Measurements from ENCODE around the gene WDR33.

WDR33 gene

DNA sequence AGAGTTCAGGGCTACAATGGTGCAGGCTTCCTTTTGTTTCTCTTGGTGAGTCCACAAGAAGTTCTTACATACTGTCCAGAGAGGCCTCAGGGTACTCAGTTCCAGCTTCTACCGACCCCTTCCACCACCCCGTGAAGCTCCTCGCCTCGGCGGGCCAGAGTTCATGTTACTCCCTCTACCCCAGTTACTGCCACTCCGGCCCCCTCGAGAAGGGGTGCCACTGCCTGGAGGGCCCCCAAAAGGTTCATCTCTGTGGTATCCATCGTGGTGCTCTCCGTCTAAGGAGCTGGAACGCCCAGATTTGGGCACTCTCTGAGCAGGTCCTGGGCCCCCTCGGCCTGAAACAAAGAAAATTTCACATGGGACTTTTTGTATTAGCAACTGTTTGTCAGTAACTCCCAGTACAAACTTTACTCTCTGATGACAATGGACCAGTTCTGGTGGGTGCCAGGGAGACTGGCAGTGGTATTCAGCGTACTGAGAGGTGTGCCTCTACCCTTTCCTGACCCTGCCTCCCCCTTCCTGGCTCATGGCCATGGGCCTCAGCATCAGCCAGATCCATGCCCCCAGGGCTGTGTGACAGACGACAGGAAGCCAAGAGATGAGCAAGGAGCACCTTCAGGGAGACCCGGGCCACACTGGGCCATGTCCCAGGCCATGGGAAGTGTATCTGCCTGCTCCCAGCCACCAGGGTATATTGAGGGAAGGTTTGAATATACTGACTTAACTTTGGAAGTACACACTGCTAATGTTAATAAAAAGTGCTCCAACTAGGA is 104.6 kb downstream of the WDR33 start:
- DNase-seq = no peak
- H3K27ac ChIP-seq = no peak overlapping the region
- H3K27me3 ChIP-seq (ENCODE audit: insufficient read depth, low read depth, severe bottlenecking) = no peaks in the 10 kb centered on the region
- H3K36me3 ChIP-seq = peaks cover 67% of the 10 kb centered on the region
- no peak overlapping the region for H3K4me3 ChIP-seq (ENCODE audit: low read depth, low read length)
- H3K9me3 ChIP-seq (ENCODE audit: severe bottlenecking) = no peaks in the 10 kb centered on the region
- TF ChIP-seq, protein P1, sequence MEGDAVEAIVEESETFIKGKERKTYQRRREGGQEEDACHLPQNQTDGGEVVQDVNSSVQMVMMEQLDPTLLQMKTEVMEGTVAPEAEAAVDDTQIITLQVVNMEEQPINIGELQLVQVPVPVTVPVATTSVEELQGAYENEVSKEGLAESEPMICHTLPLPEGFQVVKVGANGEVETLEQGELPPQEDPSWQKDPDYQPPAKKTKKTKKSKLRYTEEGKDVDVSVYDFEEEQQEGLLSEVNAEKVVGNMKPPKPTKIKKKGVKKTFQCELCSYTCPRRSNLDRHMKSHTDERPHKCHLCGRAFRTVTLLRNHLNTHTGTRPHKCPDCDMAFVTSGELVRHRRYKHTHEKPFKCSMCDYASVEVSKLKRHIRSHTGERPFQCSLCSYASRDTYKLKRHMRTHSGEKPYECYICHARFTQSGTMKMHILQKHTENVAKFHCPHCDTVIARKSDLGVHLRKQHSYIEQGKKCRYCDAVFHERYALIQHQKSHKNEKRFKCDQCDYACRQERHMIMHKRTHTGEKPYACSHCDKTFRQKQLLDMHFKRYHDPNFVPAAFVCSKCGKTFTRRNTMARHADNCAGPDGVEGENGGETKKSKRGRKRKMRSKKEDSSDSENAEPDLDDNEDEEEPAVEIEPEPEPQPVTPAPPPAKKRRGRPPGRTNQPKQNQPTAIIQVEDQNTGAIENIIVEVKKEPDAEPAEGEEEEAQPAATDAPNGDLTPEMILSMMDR (IDR thresholded peaks at IDR 0.05; ENCODE audit: low read depth, low read length) = no peak

DNA sequence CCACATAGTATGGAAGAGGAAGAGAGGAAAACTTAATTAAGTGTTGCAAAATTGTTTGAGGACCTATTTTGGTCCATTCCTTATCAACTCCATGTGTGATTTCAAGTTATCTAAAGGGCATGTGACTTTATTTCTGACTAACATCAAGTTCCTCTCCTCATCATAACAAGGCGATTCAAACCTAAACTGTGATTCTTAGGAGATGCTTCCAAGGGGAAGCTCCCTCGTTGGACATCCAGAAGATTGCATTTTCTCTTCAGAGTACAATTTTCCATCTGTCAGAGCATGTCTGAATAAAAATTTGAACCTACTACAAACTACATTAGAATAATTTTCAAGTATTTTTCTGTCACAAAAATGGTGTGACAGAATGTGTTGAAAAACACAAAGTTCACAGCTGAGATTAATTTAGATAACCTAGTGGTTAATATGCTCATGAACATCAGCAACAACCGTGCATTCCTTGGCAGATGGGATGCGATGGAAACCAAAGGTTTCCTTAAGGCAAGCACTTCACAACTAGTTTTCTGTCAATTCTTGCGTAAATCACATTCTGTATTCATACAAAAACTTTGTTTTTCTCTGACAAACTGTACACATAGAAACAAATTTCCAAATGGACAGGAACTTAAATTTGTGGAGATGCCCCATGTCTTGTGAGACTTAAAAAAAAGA is 105.4 kb downstream of the WDR33 start:
- Histone ChIP-seq H3K36me3 (peaks cover 61% of the 10 kb centered on the region), H3K4me3 (ENCODE audit: low read depth, low read length) (no peak overlapping the region)

DNA sequence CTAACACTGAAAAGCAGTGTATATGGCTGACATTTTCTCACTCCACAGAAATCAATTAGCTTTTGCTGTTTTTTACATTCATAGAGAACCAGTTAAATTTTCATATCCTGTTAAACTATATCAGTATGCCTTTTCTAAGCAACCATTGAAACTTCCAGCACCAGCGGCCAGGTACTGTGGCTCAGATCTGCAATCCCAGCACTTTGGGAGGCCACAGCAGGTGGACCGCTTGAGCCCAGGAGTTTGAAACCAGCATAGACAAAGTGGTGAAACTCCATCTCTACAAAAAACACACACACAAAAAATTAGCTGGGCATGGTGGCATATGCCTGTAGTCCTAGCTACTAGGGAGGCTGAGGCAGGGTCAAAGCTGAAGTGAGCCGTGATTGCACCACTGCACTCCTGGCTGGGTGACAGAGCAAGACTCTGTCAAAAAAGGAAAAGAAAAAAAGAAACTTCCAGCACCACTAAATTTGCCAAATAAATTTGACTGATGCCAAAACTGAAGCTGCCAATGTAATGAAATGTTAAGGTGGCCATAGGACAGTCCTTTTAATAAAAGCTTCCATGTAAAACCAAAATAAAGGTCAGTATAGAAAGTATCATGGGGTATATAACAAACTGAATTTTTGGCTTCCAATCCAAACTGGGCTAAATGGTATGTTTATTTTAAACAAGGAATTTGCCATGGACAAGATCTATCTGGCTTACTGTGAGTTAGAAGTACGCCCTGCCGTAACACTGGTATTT is 106.2 kb downstream of the WDR33 start:
- Histone ChIP-seq H3K9me3 (ENCODE audit: severe bottlenecking) (no peaks in the 10 kb centered on the region), H3K27ac (no peak overlapping the region), H3K4me3 (ENCODE audit: low read depth, low read length) (no peak overlapping the region), H3K36me3 (peaks cover 54% of the 10 kb centered on the region), H3K27me3 (ENCODE audit: insufficient read depth, low read depth, severe bottlenecking) (no peaks in the 10 kb centered on the region)
- TF ChIP-seq, protein P1 (IDR thresholded peaks at IDR 0.05; ENCODE audit: low read depth, low read length) = no peak
- DNase-seq = no peak

More for the DNA sequence above, 105.4 kb downstream of the WDR33 start:
- TF ChIP-seq, protein P1 (IDR thresholded peaks at IDR 0.05; ENCODE audit: low read depth, low read length) = no peak
- H3K27me3 ChIP-seq (ENCODE audit: insufficient read depth, low read depth, severe bottlenecking) = no peaks in the 10 kb centered on the region
- DNase-seq = no peak
- no peak overlapping the region for H3K27ac ChIP-seq
- no peaks in the 10 kb centered on the region for H3K9me3 ChIP-seq (ENCODE audit: severe bottlenecking)

DNA sequence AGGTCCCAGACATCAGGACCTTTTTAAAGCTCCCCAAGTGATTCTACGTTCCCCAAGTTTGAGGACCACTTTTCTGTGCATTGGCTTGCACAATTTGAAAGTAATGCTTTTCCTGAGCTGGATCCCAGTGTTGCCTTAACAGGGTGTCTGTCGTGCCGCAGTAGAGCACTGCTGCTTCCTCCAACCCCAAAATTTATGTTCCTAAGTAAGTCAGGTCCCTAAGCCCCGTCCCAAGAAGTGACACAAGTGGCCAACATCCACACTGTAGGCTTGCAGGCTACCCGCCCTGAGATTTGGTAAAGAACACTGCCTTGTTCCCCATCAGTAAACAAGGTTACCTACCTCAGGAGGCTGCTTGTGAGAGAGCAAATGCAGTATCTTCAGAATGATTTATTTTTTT is 107.7 kb downstream of the WDR33 start:
- TF ChIP-seq, protein P1 (IDR thresholded peaks at IDR 0.05; ENCODE audit: low read depth, low read length) = no peak
- Histone ChIP-seq H3K4me3 (ENCODE audit: low read depth, low read length) (no peak overlapping the region), H3K27me3 (ENCODE audit: insufficient read depth, low read depth, severe bottlenecking) (no peaks in the 10 kb centered on the region), H3K27ac (no peak overlapping the region), H3K36me3 (peaks cover 39% of the 10 kb centered on the region), H3K9me3 (ENCODE audit: severe bottlenecking) (no peaks in the 10 kb centered on the region)
- no peak for DNase-seq

DNA sequence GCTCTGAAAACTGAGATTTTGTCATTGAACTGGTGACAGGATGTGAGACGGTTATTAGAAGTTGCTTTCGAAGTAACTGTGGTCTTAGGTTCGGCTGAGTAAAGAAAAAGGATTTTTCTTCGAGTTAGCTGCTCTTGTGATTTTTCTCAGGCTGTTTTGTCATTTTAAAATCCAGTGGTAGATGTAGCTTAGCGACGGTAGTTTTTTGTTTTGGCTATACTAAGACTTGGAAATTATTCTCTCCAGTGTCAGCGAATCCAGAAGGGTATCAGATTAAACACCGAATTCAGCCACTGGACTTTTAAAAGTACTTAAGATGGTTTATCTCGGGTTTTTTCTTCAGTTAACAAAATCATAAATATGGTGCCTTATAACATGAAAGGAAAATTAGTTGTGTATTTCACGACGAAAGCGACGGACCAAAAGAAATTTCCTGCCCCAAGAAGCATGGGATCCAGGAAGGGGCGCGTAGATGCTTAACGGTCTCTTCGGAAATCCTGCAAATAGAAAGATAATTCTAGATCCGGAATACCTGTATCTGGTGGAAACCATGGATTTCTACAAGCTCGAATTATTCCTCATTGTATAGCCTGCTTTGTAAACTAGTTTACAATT is 108.5 kb downstream of the WDR33 start:
- Histone ChIP-seq H3K4me3 (ENCODE audit: low read depth, low read length) (peak overlapping the region; percentile 55), H3K27ac (peak overlapping the region; percentile 96), H3K9me3 (ENCODE audit: severe bottlenecking) (no peaks in the 10 kb centered on the region), H3K36me3 (peaks cover 31% of the 10 kb centered on the region), H3K27me3 (ENCODE audit: insufficient read depth, low read depth, severe bottlenecking) (no peaks in the 10 kb centered on the region)
- TF ChIP-seq, protein P1 (IDR thresholded peaks at IDR 0.05; ENCODE audit: low read depth, low read length) = no peak
- no peak for DNase-seq
